ENCODE data around the gene ZRANB3. TPM values are rescaled to one million over a fixed set of nuclear protein-coding genes. Genes with fewer than 3 reads are reported as not detected.

The ZRANB3 gene
- total RNA-seq, 3 donors from 2014 or later (not counting 1 experiment from before 2014, with no cell fraction given), result 5.0 to 7.7 (median 5.3) TPM

GRCh38 chr2:135182601-135183000, 348.4 kb downstream of the ZRANB3 start:
- DNase-seq (no peak), ATAC-seq (no peak)
- H3K36me3 Mint-ChIP-seq, result no peaks in the 10 kb centered on the region
- H3K4me3 Mint-ChIP-seq, result no peak overlapping the region
- no peaks in the 10 kb centered on the region for H3K9me3 Mint-ChIP-seq
- no peaks in the 10 kb centered on the region for H3K4me1 Mint-ChIP-seq
- no peak for TF ChIP-seq CTCF (IDR thresholded peaks at IDR 0.05)
- H3K27ac Mint-ChIP-seq, result no peak overlapping the region
- Histone ChIP-seq H3K27me3 (ENCODE audit: control insufficient read depth, insufficient read depth, low read length) (no peaks in the 10 kb centered on the region), H3K36me3 (ENCODE audit: control insufficient read depth, insufficient read depth, low read length) (no peaks in the 10 kb centered on the region), H3K27ac (ENCODE audit: low read length) (no peak overlapping the region), H3K4me1 (ENCODE audit: control insufficient read depth, insufficient read depth, low read length) (no peaks in the 10 kb centered on the region), H3K9me3 (ENCODE audit: control insufficient read depth, insufficient read depth, low read length) (no peaks in the 10 kb centered on the region), H3K4me3 (ENCODE audit: low read length) (no peak overlapping the region)
- no peaks in the 10 kb centered on the region for H3K27me3 Mint-ChIP-seq (ENCODE audit: low read depth in 2 of 2)
- WGBS (ENCODE audit: insufficient coverage), result 89% methylated on average over 3 of the region's 3 CpGs
- intact Hi-C loops (cut with micrococcal nuclease), result no loop called here

GRCh38 chr2:135182190-135182589, 348.8 kb downstream of the ZRANB3 start:
- H3K4me3 ChIP-seq (ENCODE audit: low read length), result no peak overlapping the region
- intact Hi-C loops (cut with micrococcal nuclease), result no loop called here
- no peaks in the 10 kb centered on the region for H3K27me3 ChIP-seq (ENCODE audit: control insufficient read depth, insufficient read depth, low read length)
- H3K4me1 Mint-ChIP-seq, result no peaks in the 10 kb centered on the region
- no peaks in the 10 kb centered on the region for H3K9me3 ChIP-seq (ENCODE audit: control insufficient read depth, insufficient read depth, low read length)
- no peaks in the 10 kb centered on the region for H3K36me3 ChIP-seq (ENCODE audit: control insufficient read depth, insufficient read depth, low read length)
- TF ChIP-seq CTCF (IDR thresholded peaks at IDR 0.05), result no peak
- DNase-seq, result no peak
- peaks cover 0 to 1% of the 10 kb centered on the region in 2 donors for H3K9me3 Mint-ChIP-seq
- H3K27ac ChIP-seq (ENCODE audit: low read length), result no peak overlapping the region
- H3K36me3 Mint-ChIP-seq, result peaks cover 1% of the 10 kb centered on the region
- 92% methylated on average over 8 of the region's 8 CpGs for WGBS (ENCODE audit: insufficient coverage)
- no peaks in the 10 kb centered on the region for H3K4me1 ChIP-seq (ENCODE audit: control insufficient read depth, insufficient read depth, low read length)
- H3K27me3 Mint-ChIP-seq (ENCODE audit: low read depth in 2 of 2), result no peaks in the 10 kb centered on the region
- no peak for ATAC-seq
- H3K27ac Mint-ChIP-seq, result no peak overlapping the region
- no peak overlapping the region for H3K4me3 Mint-ChIP-seq

DNA sequence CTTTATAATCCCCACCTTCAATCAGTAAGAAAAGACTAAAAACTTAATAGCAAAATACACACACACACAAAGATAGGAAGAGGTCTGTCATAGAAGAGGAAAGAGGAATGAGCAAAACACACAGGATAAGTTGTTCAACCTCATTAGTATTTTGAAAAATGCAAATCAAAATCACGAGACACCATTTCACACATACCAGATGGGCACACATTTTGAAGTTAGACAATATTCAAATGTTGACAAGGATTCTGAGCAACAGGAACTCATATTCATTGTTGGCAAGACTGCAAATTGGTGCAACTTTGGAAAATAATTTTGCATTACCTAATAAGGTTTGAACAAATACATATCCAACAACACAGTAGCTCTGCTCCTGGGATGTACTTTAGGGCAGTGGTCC, 351.3 kb downstream of the ZRANB3 start:
- 86% methylated on average over 1 of the region's 1 CpG for WGBS (ENCODE audit: insufficient coverage)
- Mint-ChIP-seq H3K9me3 (peaks cover 0 to 7% of the 10 kb centered on the region in 2 donors), H3K4me3 (no peak overlapping the region), H3K27ac (no peak overlapping the region), H3K27me3 (ENCODE audit: low read depth in 2 of 2) (no peaks in the 10 kb centered on the region), H3K36me3 (peaks cover 7% of the 10 kb centered on the region), H3K4me1 (no peaks in the 10 kb centered on the region)
- H3K4me1 ChIP-seq (ENCODE audit: control insufficient read depth, insufficient read depth, low read length), result no peaks in the 10 kb centered on the region
- DNase-seq (no peak), ATAC-seq (no peak)
- no peak overlapping the region for H3K27ac ChIP-seq (ENCODE audit: low read length)
- TF ChIP-seq CTCF (IDR thresholded peaks at IDR 0.05), result no peak
- H3K9me3 ChIP-seq (ENCODE audit: control insufficient read depth, insufficient read depth, low read length), result no peaks in the 10 kb centered on the region
- H3K27me3 ChIP-seq (ENCODE audit: control insufficient read depth, insufficient read depth, low read length), result no peaks in the 10 kb centered on the region
- H3K36me3 ChIP-seq (ENCODE audit: control insufficient read depth, insufficient read depth, low read length), result no peaks in the 10 kb centered on the region
- no peak overlapping the region for H3K4me3 ChIP-seq (ENCODE audit: low read length)
- intact Hi-C loops (cut with micrococcal nuclease), result no loop called here

DNA sequence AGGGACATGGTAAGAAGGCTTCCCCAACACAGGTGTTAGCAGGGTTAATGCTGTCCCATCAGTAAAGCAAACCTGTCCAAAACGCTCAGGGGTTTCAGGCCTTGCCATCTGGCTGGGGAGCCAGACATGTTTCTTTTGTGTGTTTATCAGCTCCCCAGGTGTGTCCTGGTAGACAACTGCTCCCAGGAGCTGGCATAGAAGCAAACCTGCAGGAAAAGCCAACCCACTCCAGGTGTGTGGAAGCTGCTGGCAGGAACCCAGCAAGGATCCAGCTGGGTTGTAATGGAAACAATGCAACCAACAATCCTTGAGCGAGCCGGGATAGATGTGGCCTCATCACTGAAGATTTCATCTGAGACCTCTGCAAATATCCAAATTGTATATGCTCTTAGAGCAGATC, 355.8 kb downstream of the ZRANB3 start:
- 94% methylated on average over 3 of the region's 3 CpGs for WGBS (ENCODE audit: insufficient coverage)

More for the DNA sequence above, 355.8 kb downstream of the ZRANB3 start:
- no peak overlapping the region for H3K4me3 Mint-ChIP-seq
- no peak overlapping the region for H3K27ac Mint-ChIP-seq
- no peak overlapping the region for H3K4me3 ChIP-seq (ENCODE audit: low read length)
- no peak overlapping the region for H3K27ac ChIP-seq (ENCODE audit: low read length)
- no peaks in the 10 kb centered on the region for H3K4me1 ChIP-seq (ENCODE audit: control insufficient read depth, insufficient read depth, low read length)
- no peaks in the 10 kb centered on the region for H3K27me3 Mint-ChIP-seq (ENCODE audit: low read depth in 2 of 2)
- H3K27me3 ChIP-seq (ENCODE audit: control insufficient read depth, insufficient read depth, low read length), result no peaks in the 10 kb centered on the region
- ATAC-seq (no peak), DNase-seq (no peak)
- intact Hi-C loops (cut with micrococcal nuclease), result no loop called here
- no peaks in the 10 kb centered on the region for H3K9me3 ChIP-seq (ENCODE audit: control insufficient read depth, insufficient read depth, low read length)
- H3K4me1 Mint-ChIP-seq, result peaks cover 7 to 9% of the 10 kb centered on the region in 2 donors
- H3K9me3 Mint-ChIP-seq, result peaks cover 0 to 7% of the 10 kb centered on the region in 2 donors
- H3K36me3 Mint-ChIP-seq, result peaks cover 7% of the 10 kb centered on the region
- TF ChIP-seq CTCF (IDR thresholded peaks at IDR 0.05), result no peak
- no peaks in the 10 kb centered on the region for H3K36me3 ChIP-seq (ENCODE audit: control insufficient read depth, insufficient read depth, low read length)
